Measurements from ENCODE around the gene TRMT10A.
A peak's percentile ranks its signal among the peaks of the same experiment; 100 is the strongest.

Gene TRMT10A

GRCh38 chr4:99563310-99564186 lies at the start of gene TRMT10A:
TRMT10A (minus strand) TSS chr4:99564039; CDS start chr4:99559338, 4,701 bp downstream.
- peak; percentile 92 for DNase-seq (ENCODE audit: low read depth)

- no peak for DNase-seq (ENCODE audit: low read depth)
Observed at GRCh38 chr4:99612704-99613103, 48.9 kb upstream of the TRMT10A start.

- no peak for DNase-seq (ENCODE audit: low read depth)
Observed at GRCh38 chr4:99612281-99612680, 48.4 kb upstream of the TRMT10A start.

- no peak for DNase-seq (ENCODE audit: low read depth)
Observed at GRCh38 chr4:99610605-99611175, 46.9 kb upstream of the TRMT10A start.

GRCh38 chr4:99608417-99608816 lies 44.6 kb upstream of the TRMT10A start:
- DNase-seq (ENCODE audit: low read depth) = no peak

GRCh38 chr4:99606716-99607115 lies 42.9 kb upstream of the TRMT10A start:
- DNase-seq (ENCODE audit: low read depth) = no peak

GRCh38 chr4:99594818-99595217 lies 31.0 kb upstream of the TRMT10A start:
- no peak for DNase-seq (ENCODE audit: low read depth)

GRCh38 chr4:99593781-99594641 lies 30.2 kb upstream of the TRMT10A start:
- DNase-seq (ENCODE audit: low read depth) = no peak

- DNase-seq (ENCODE audit: low read depth) = no peak
Observed at GRCh38 chr4:99591757-99592156, 27.9 kb upstream of the TRMT10A start.

- DNase-seq (ENCODE audit: low read depth) = no peak
Observed at GRCh38 chr4:99587803-99588202, 24.0 kb upstream of the TRMT10A start.

- DNase-seq (ENCODE audit: low read depth) = no peak
Observed at GRCh38 chr4:99587309-99587708, 23.5 kb upstream of the TRMT10A start.

GRCh38 chr4:99586797-99587196 lies 23.0 kb upstream of the TRMT10A start:
- no peak for DNase-seq (ENCODE audit: low read depth)

- DNase-seq (ENCODE audit: low read depth) = no peak
Observed at GRCh38 chr4:99586322-99586721, 22.5 kb upstream of the TRMT10A start.

- DNase-seq (ENCODE audit: low read depth) = no peak
Observed at GRCh38 chr4:99585516-99585915, 21.7 kb upstream of the TRMT10A start.

GRCh38 chr4:99578714-99579113 lies 14.9 kb upstream of the TRMT10A start:
- no peak for DNase-seq (ENCODE audit: low read depth)

- no peak for DNase-seq (ENCODE audit: low read depth)
Observed at GRCh38 chr4:99574530-99575324, 10.9 kb upstream of the TRMT10A start, which contains the start of gene MTTP. MTTP (plus strand) TSS chr4:99574824; CDS start chr4:99574910, 86 bp downstream.

- no peak for DNase-seq (ENCODE audit: low read depth)
Observed at GRCh38 chr4:99573735-99574368, 10.0 kb upstream of the TRMT10A start.

- DNase-seq (ENCODE audit: low read depth) = no peak
Observed at GRCh38 chr4:99572527-99573240, 8.8 kb upstream of the TRMT10A start.

- DNase-seq (ENCODE audit: low read depth) = no peak
Observed at GRCh38 chr4:99571883-99572282, 8.0 kb upstream of the TRMT10A start.

- DNase-seq (ENCODE audit: low read depth) = no peak
Observed at GRCh38 chr4:99564921-99565320, 1.1 kb upstream of the TRMT10A start.

GRCh38 chr4:99552872-99553271 lies 11.0 kb downstream of the TRMT10A start:
- DNase-seq (ENCODE audit: low read depth) = no peak
